ENCODE data around the gene GTF2H4.

Gene GTF2H4

GRCh38 chr6:30960907-30961673 is 53.1 kb downstream of the GTF2H4 start:
- Histone ChIP-seq H3K9me3 (ENCODE audit: insufficient read depth, low read length) (no peaks in the 10 kb centered on the region), H3K79me2 (ENCODE audit: low read length) (no peaks in the 10 kb centered on the region), H3K27me3 (ENCODE audit: low read depth, low read length) (peaks cover 13% of the 10 kb centered on the region), H3K36me3 (replicated peaks; ENCODE audit: low read depth, low read length) (no peaks in the 10 kb centered on the region), H3K4me1 (ENCODE audit: low read length) (peaks cover 2% of the 10 kb centered on the region), H3K9ac (ENCODE audit: low read length) (no peak overlapping the region), H2AFZ (ENCODE audit: low read depth, low read length) (no peak overlapping the region), H3K4me3 (ENCODE audit: low read length) (no peak overlapping the region), H3K4me2 (ENCODE audit: low read length) (no peak overlapping the region), H3K27ac (ENCODE audit: low read length) (no peak overlapping the region), H4K20me1 (ENCODE audit: insufficient read depth, low read length) (no peaks in the 10 kb centered on the region)
- TF ChIP-seq, protein P1, sequence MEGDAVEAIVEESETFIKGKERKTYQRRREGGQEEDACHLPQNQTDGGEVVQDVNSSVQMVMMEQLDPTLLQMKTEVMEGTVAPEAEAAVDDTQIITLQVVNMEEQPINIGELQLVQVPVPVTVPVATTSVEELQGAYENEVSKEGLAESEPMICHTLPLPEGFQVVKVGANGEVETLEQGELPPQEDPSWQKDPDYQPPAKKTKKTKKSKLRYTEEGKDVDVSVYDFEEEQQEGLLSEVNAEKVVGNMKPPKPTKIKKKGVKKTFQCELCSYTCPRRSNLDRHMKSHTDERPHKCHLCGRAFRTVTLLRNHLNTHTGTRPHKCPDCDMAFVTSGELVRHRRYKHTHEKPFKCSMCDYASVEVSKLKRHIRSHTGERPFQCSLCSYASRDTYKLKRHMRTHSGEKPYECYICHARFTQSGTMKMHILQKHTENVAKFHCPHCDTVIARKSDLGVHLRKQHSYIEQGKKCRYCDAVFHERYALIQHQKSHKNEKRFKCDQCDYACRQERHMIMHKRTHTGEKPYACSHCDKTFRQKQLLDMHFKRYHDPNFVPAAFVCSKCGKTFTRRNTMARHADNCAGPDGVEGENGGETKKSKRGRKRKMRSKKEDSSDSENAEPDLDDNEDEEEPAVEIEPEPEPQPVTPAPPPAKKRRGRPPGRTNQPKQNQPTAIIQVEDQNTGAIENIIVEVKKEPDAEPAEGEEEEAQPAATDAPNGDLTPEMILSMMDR (IDR thresholded peaks at IDR 0.05; ENCODE audit: low read depth, low read length): no peak
- no peak for TF ChIP-seq EZH2phosphoT487 (IDR thresholded peaks at IDR 0.05; ENCODE audit: low read depth)

GRCh38 chr6:30962716-30963115 is 54.7 kb downstream of the GTF2H4 start:
- no peak overlapping the region for H3K9ac ChIP-seq (ENCODE audit: low read length)
- H3K4me2 ChIP-seq (ENCODE audit: low read length): no peak overlapping the region
- no peak overlapping the region for H2AFZ ChIP-seq (ENCODE audit: low read depth, low read length)
- H4K20me1 ChIP-seq (ENCODE audit: insufficient read depth, low read length): no peaks in the 10 kb centered on the region
- H3K36me3 ChIP-seq (replicated peaks; ENCODE audit: low read depth, low read length): no peaks in the 10 kb centered on the region
- no peak overlapping the region for H3K27ac ChIP-seq (ENCODE audit: low read length)
- no peak overlapping the region for H3K4me3 ChIP-seq (ENCODE audit: low read length)
- TF ChIP-seq, protein P1 (IDR thresholded peaks at IDR 0.05; ENCODE audit: low read depth, low read length): no peak
- TF ChIP-seq EZH2phosphoT487 (IDR thresholded peaks at IDR 0.05; ENCODE audit: low read depth): no peak
- no peaks in the 10 kb centered on the region for H3K9me3 ChIP-seq (ENCODE audit: insufficient read depth, low read length)
- H3K79me2 ChIP-seq (ENCODE audit: low read length): no peaks in the 10 kb centered on the region
- H3K4me1 ChIP-seq (ENCODE audit: low read length): no peaks in the 10 kb centered on the region
- H3K27me3 ChIP-seq (ENCODE audit: low read depth, low read length): peaks cover 11% of the 10 kb centered on the region

GRCh38 chr6:30963641-30964040 is 55.6 kb downstream of the GTF2H4 start:
- H2AFZ ChIP-seq (ENCODE audit: low read depth, low read length): no peak overlapping the region

More at GRCh38 chr6:30963641-30964040, 55.6 kb downstream of the GTF2H4 start:
- H3K79me2 ChIP-seq (ENCODE audit: low read length): no peaks in the 10 kb centered on the region
- TF ChIP-seq, protein P1 (IDR thresholded peaks at IDR 0.05; ENCODE audit: low read depth, low read length): no peak
- no peak for TF ChIP-seq EZH2phosphoT487 (IDR thresholded peaks at IDR 0.05; ENCODE audit: low read depth)
- H3K9me3 ChIP-seq (ENCODE audit: insufficient read depth, low read length): no peaks in the 10 kb centered on the region
- H3K4me3 ChIP-seq (ENCODE audit: low read length): no peak overlapping the region
- no peak overlapping the region for H3K9ac ChIP-seq (ENCODE audit: low read length)
- H3K27me3 ChIP-seq (ENCODE audit: low read depth, low read length): peaks cover 8% of the 10 kb centered on the region
- H3K27ac ChIP-seq (ENCODE audit: low read length): no peak overlapping the region
- no peak overlapping the region for H3K4me2 ChIP-seq (ENCODE audit: low read length)
- no peaks in the 10 kb centered on the region for H4K20me1 ChIP-seq (ENCODE audit: insufficient read depth, low read length)
- no peaks in the 10 kb centered on the region; the same call in 1 of the 2 replicates for H3K4me1 ChIP-seq (ENCODE audit: low read length)
- no peaks in the 10 kb centered on the region for H3K36me3 ChIP-seq (replicated peaks; ENCODE audit: low read depth, low read length)

All from OCI-LY3 (cell line).